Neutrophil (primary cell): Measurements from ENCODE around the gene CCDC40.

Experiments used
- H3K27ac ChIP-seq: fragments of 200-600 bp; sonication (generic); 2 replicates; pipeline ENCODE4 v1.5.1; 2016; ENCODE audit warnings: mild to moderate bottlenecking, moderate library complexity
- H3K27me3 ChIP-seq: fragments of 200-600 bp; sonication (generic); 2 replicates; pipeline ENCODE4 v1.6.0; 2016; ENCODE audit warnings: mild to moderate bottlenecking
- H3K36me3 ChIP-seq: fragments of 200-600 bp; sonication (generic); 2 replicates; pipeline ENCODE4 v1.5.1; 2017
- H3K4me1 ChIP-seq, 2 experiments: fragments of 200-600 bp in 1 of 2; sonication (generic) in 1 of 2; 1 replicate in 1 of 2; 2 replicates in 1 of 2; pipeline versions ENCODE4 v1.5.1 to v1.6.1; 2013 to 2016; ENCODE audit warnings: low read depth in 1 of 2, low read length in 1 of 2, mild to moderate bottlenecking in 1 of 2, moderate library complexity in 1 of 2; ENCODE audit not compliant: control insufficient read depth in 1 of 2, insufficient read depth in 1 of 2
- H3K4me3 ChIP-seq, 2 experiments: fragments of 200-600 bp in 1 of 2; sonication (generic) in 1 of 2; 1 replicate in 1 of 2; 2 replicates in 1 of 2; pipeline ENCODE4 v1.5.1; 2013 to 2016; ENCODE audit warnings: low read depth in 1 of 2, low read length in 1 of 2, mild to moderate bottlenecking in 1 of 2, moderate library complexity in 1 of 2
- H3K9me3 ChIP-seq: fragments of 200-600 bp; sonication (generic); 2 replicates; pipeline ENCODE4 v1.5.1; 2016
- CTCF ChIP-seq: fragments of 200-600 bp; sonication (generic); IDR thresholded peaks from 2 replicates; pipeline ENCODE4 v1.5.1; 2016; ENCODE audit warnings: antibody characterized with exemption

CCDC40 gene

GRCh38 chr17:79990051-79990592 is 46.3 kb upstream of the CCDC40 start:
- Histone ChIP-seq H3K4me3 (no peak overlapping the region), H3K4me1 (peaks cover 34 to 38% of the 10 kb centered on the region in 2 experiments), H3K36me3 (no peaks in the 10 kb centered on the region), H3K27ac (no peak overlapping the region), H3K9me3 (no peaks in the 10 kb centered on the region), H3K27me3 (peaks cover 80% of the 10 kb centered on the region)
- no peak for TF ChIP-seq CTCF

- TF ChIP-seq CTCF = no peak
- no peak overlapping the region for H3K4me3 ChIP-seq
- H3K4me1 ChIP-seq = peaks cover 40 to 44% of the 10 kb centered on the region in 2 experiments
- H3K36me3 ChIP-seq = no peaks in the 10 kb centered on the region
- no peak overlapping the region for H3K27ac ChIP-seq
- no peaks in the 10 kb centered on the region for H3K9me3 ChIP-seq
- peaks cover 74% of the 10 kb centered on the region for H3K27me3 ChIP-seq
Observed at GRCh38 chr17:79990704-79991103, 45.7 kb upstream of the CCDC40 start.

- no peaks in the 10 kb centered on the region for H3K36me3 ChIP-seq
- peaks cover 46 to 51% of the 10 kb centered on the region in 2 experiments for H3K4me1 ChIP-seq
- peak; percentile 70 for TF ChIP-seq CTCF
- H3K27ac ChIP-seq = peak overlapping the region; percentile 85
- peaks cover 68% of the 10 kb centered on the region for H3K27me3 ChIP-seq
- peak overlapping the region; percentile 65 to 70 for H3K4me3 ChIP-seq
- no peaks in the 10 kb centered on the region for H3K9me3 ChIP-seq
Observed at GRCh38 chr17:79991140-79991923, 45.1 kb upstream of the CCDC40 start.

- no peaks in the 10 kb centered on the region for H3K9me3 ChIP-seq
- H3K27me3 ChIP-seq = peaks cover 60% of the 10 kb centered on the region
- peak overlapping the region; percentile 65 to 70 for H3K4me3 ChIP-seq
- peak overlapping the region; percentile 85 for H3K27ac ChIP-seq
- TF ChIP-seq CTCF = peak; percentile 4
- no peaks in the 10 kb centered on the region for H3K36me3 ChIP-seq
- H3K4me1 ChIP-seq = peaks cover 54 to 58% of the 10 kb centered on the region in 2 experiments
Observed at GRCh38 chr17:79991924-79992648, 44.4 kb upstream of the CCDC40 start.

GRCh38 chr17:79992649-79993389 is 43.6 kb upstream of the CCDC40 start:
- H3K4me1 ChIP-seq = peaks cover 60 to 65% of the 10 kb centered on the region in 2 experiments
- peaks cover 53% of the 10 kb centered on the region for H3K27me3 ChIP-seq
- no peaks in the 10 kb centered on the region for H3K36me3 ChIP-seq
- H3K27ac ChIP-seq = peak overlapping the region; percentile 85
- H3K9me3 ChIP-seq = no peaks in the 10 kb centered on the region
- H3K4me3 ChIP-seq = peak overlapping the region; percentile 65 to 70
- TF ChIP-seq CTCF = no peak
